Activated CD4-positive, alpha-beta T cell treated with anti-CD3 and anti-CD28 coated beads, Interleukin-2, amount 10 ng/mL, durations not matched to agents 24 days and 14 days (primary cell): ENCODE data around the gene GORASP2. TPM values are rescaled to one million over a fixed set of nuclear protein-coding genes. Genes with fewer than 3 reads are reported as not detected.
A peak's percentile ranks its signal among the peaks of the same experiment; 100 is the strongest.
"Not testable (repeated sequence)": the region's sequence is repeated elsewhere in the genome, so short reads cannot be mapped to it uniquely, and the experiment has no call there.

Source experiments
- DNase-seq: peaks from one replicate; pipeline ENCODE4 v3.0.0; 2022
- H3K27ac Mint-ChIP-seq: one replicate; pipeline ENCODE4 v1.8.0; 2022; ENCODE audit warnings: mild to moderate bottlenecking, mixed read lengths
- H3K27me3 Mint-ChIP-seq: one replicate; pipeline ENCODE4 v1.8.0; 2022; ENCODE audit warnings: mixed read lengths
- H3K36me3 Mint-ChIP-seq: one replicate; pipeline ENCODE4 v1.8.0; 2022; ENCODE audit warnings: low read depth, mild to moderate bottlenecking, mixed read lengths
- H3K4me1 Mint-ChIP-seq: one replicate; pipeline ENCODE4 v1.8.0; 2021; ENCODE audit warnings: mixed read lengths
- H3K4me3 Mint-ChIP-seq: one replicate; pipeline ENCODE4 v1.8.0; 2022; ENCODE audit warnings: mild to moderate bottlenecking, moderate library complexity, mixed read lengths
- H3K9me3 Mint-ChIP-seq: one replicate; pipeline ENCODE4 v1.8.0; 2021; ENCODE audit warnings: mixed read lengths
- intact Hi-C: fragments of 100-400 bp; cut with micrococcal nuclease; formaldehyde crosslinking; loops from one replicate; pipeline ENCODE4 v1.15.1; 2023
- total RNA-seq: library from RNA; stranded (reverse); gene quantifications from 2 replicates; pipeline ENCODE4 v1.2.3, GENCODE V29; 2022

GORASP2 gene
- total RNA-seq, 1 donor from 2014 or later = 93.0 TPM

DNA sequence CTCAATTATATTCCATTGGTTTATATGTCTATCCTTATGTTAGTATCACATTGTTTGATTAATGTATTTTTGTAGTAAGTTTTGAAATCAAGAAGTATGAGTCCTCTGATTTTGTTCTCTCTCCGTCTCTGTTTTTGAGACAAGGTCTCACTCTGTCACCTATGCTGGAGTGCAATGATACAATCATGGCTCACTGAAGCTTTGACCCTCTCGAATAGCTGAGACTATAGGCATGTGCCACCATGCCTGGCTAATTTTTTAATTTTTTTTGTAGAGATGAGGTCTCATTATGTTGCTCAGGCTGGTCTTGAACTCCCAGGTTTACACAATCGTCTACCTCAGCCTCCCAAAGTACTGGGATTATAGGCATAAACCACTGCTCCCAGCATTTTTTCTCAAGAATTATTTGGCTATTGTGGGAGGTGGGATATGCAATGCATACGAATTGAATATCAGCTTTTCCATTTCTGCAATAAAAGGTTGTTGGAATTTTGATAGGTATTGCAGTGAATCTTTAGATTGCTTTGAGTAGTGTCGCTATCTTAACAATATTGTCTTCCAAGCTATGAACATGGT is 17.7 kb upstream of the GORASP2 start:
- Mint-ChIP-seq H3K27ac (no peak overlapping the region), H3K4me1 (no peaks in the 10 kb centered on the region), H3K4me3 (no peak overlapping the region), H3K27me3 (peaks cover 5% of the 10 kb centered on the region), H3K36me3 (no peaks in the 10 kb centered on the region), H3K9me3 (peaks cover 30% of the 10 kb centered on the region)
- no peak for DNase-seq
- intact Hi-C loops = no loop called here

DNA sequence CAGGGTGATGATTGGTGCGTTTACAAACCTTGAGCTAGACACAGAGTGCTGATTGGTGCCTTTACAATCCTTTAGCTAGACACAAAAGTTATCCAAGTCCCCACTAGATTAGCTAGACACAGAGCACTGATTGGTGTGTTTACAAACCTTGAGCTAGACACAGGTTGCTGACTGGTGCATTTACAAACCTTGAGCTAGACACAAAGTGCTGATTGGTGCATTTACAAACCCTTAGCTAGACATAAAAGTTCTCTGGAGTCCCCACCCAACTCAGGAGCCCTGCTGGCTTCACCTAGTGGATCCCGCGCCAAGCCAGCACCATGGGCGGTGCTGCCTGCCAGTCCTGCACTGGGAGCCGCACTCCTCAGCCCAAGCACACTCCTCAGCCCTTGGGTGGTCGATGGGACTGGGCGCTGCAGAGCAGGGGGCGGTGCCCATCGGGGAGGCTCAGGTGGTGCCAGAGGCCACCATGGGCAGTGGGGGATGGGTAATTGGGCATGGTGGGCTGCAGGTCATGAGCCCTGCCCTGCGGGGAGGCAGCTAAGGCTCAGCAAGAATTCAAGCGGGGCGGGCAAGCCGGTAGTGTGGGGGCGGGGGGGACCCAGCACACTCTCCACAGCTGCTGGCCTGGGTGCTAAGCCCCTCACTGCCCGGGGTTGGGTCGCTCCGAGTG is 13.9 kb upstream of the GORASP2 start:
- peaks cover 39% of the 10 kb centered on the region for H3K9me3 Mint-ChIP-seq
- H3K36me3 Mint-ChIP-seq, H3K4me3 Mint-ChIP-seq, intact Hi-C loops, H3K27ac Mint-ChIP-seq, H3K27me3 Mint-ChIP-seq, DNase-seq, H3K4me1 Mint-ChIP-seq: not testable (repeated sequence)

DNA sequence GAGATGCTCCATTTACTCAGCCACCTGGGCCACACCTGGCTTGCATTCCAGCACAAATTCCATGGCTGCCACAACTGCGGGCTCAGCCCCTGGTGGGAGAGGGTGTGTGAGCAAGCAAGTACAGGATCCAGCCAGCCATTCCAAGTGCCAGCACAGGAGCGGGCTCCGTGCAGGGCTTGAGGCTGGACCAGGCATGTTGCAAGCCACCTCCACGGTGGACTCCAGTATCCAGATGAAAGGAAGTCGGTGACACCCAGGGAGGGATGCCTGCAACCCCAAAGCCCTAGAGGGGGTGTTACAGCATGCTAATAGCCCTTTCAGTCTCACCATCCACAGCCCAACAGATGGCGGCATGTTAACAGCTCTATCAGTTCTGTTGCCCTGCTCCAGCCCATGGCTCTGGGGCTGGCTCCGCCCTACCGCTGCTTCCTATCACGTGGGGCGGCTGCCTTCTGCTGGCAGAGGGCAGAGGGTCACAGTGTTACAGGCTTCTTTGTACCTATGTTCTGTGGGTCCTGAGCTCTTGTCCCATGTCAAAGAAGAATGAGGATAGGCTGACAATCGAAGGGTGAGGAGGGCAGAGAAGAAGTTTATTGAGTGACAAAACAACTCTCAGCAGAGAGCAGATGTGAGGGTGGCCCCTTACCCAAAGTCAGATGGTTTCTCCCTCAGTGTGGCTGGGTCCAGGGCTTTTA is 11.7 kb upstream of the GORASP2 start:
- no peaks in the 10 kb centered on the region for H3K27me3 Mint-ChIP-seq

GRCh38 chr2:170917957-170918356 is 11.1 kb upstream of the GORASP2 start:
- H3K27me3 Mint-ChIP-seq = no peaks in the 10 kb centered on the region
- intact Hi-C loops = no loop called here
- H3K27ac Mint-ChIP-seq = no peak overlapping the region
- DNase-seq = no peak
- peaks cover 2% of the 10 kb centered on the region for H3K36me3 Mint-ChIP-seq
- H3K4me3 Mint-ChIP-seq = no peak overlapping the region
- H3K4me1 Mint-ChIP-seq = no peaks in the 10 kb centered on the region
- H3K9me3 Mint-ChIP-seq = peaks cover 33% of the 10 kb centered on the region

More for the DNA sequence above, 11.7 kb upstream of the GORASP2 start:
- DNase-seq = no peak
- Mint-ChIP-seq H3K4me1 (no peaks in the 10 kb centered on the region), H3K36me3 (peaks cover 2% of the 10 kb centered on the region), H3K9me3 (peaks cover 36% of the 10 kb centered on the region), H3K4me3 (no peak overlapping the region), H3K27ac (no peak overlapping the region)
- intact Hi-C loops = no loop called here

GRCh38 chr2:170921873-170922272 is 7.2 kb upstream of the GORASP2 start:
- not testable (repeated sequence) for H3K27me3 Mint-ChIP-seq

GRCh38 chr2:170922634-170923494 is 6.2 kb upstream of the GORASP2 start:
- H3K4me1 Mint-ChIP-seq = peaks cover 7% of the 10 kb centered on the region
- peaks cover 14% of the 10 kb centered on the region for H3K9me3 Mint-ChIP-seq
- intact Hi-C loops = loop anchor here (10.0 kb wide), 1 partner anchor 1512 kb away; no protein-coding TSS in a partner anchor
- no peak overlapping the region for H3K4me3 Mint-ChIP-seq
- no peak overlapping the region for H3K27ac Mint-ChIP-seq
- H3K36me3 Mint-ChIP-seq = peaks cover 5% of the 10 kb centered on the region
- no peak for DNase-seq
- H3K27me3 Mint-ChIP-seq = no peaks in the 10 kb centered on the region

More at GRCh38 chr2:170921873-170922272, 7.2 kb upstream of the GORASP2 start:
- peaks cover 15% of the 10 kb centered on the region for H3K9me3 Mint-ChIP-seq
- intact Hi-C loops = loop anchor here (10.0 kb wide), 1 partner anchor 1513 kb away; no protein-coding TSS in a partner anchor
- not testable (repeated sequence) for H3K4me3 Mint-ChIP-seq, DNase-seq, H3K4me1 Mint-ChIP-seq, H3K36me3 Mint-ChIP-seq, H3K27ac Mint-ChIP-seq

DNA sequence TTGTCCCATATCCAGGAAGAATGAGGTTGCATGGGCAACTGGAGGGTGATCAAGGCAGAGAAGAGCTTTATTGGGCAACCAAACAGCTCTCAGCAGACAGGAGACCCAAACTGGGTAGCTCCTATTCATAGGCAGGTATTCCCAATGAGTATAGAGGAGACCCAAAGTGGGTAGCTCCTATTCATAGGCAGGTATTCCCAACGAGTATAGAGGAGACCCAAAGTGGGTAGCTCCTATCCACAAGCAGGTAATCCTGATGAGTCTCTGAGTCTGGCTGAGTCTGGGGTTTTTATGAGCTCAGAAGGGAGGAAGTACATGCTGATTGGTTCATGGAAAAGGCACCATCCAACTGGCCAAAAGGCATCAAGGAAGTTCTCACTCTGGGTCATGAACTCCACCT is 5.3 kb upstream of the GORASP2 start:
- peaks cover 8% of the 10 kb centered on the region for H3K9me3 Mint-ChIP-seq
- no peak for DNase-seq
- H3K4me3 Mint-ChIP-seq = no peak overlapping the region
- peaks cover 14% of the 10 kb centered on the region for H3K4me1 Mint-ChIP-seq
- peaks cover 5% of the 10 kb centered on the region for H3K36me3 Mint-ChIP-seq
- intact Hi-C loops = loop anchor here (10.0 kb wide), 1 partner anchor 1511 kb away; no protein-coding TSS in a partner anchor
- H3K27ac Mint-ChIP-seq = no peak overlapping the region
- no peaks in the 10 kb centered on the region for H3K27me3 Mint-ChIP-seq

DNA sequence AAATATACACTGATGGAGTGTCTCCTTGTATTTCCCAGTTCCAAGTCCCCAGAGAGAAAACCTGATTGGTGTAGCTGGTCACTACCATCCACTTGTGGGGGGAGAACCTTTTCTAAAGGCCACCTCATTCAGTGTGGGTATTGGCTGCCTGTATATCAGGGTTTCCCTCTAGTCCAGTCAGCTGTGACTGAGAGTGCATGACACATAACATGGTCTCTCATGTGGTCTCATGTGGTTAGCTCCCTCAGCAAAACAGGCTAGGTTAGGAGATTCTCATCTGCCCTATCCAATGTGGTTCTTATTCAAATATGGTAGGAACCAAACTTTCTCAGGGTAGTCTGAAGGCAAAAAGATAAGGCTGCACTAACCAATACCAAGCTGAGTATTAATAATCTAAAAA is 4.1 kb upstream of the GORASP2 start:
- no peak for DNase-seq
- Mint-ChIP-seq H3K4me3 (no peak overlapping the region), H3K36me3 (peaks cover 9% of the 10 kb centered on the region), H3K9me3 (peaks cover 4% of the 10 kb centered on the region), H3K27me3 (no peaks in the 10 kb centered on the region), H3K27ac (no peak overlapping the region), H3K4me1 (peaks cover 14% of the 10 kb centered on the region)
- intact Hi-C loops = loop anchor here (5.0 to 10.0 kb wide), 4 partner anchors 48 to 1510 kb away; partner anchors contain the start of gene DYNC1I2

DNA sequence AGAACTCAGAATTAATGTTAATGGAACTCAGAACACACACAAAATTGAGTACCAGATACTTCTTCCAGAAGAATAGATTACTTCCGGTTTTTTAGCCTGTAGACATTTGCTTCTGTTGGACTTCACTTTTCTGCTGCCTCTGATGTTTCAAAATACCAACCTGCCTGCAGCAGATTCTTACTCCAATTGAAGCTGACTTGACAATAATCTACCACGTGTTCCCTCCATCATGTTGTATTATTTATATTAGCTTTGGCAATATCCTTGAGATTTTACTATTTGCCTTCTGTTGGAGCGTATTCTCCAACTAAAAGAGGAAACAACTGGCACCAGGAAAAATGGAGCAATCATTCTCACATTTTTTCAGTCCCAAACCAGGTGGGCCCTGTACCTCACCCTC is 3.1 kb upstream of the GORASP2 start:
- no peaks in the 10 kb centered on the region for H3K27me3 Mint-ChIP-seq
- intact Hi-C loops = loop anchor here (5.0 to 10.0 kb wide), 4 partner anchors 49 to 1509 kb away; partner anchors contain the start of gene DYNC1I2
- H3K4me1 Mint-ChIP-seq = peaks cover 21% of the 10 kb centered on the region
- no peak overlapping the region for H3K4me3 Mint-ChIP-seq
- peaks cover 10% of the 10 kb centered on the region for H3K36me3 Mint-ChIP-seq
- peaks cover 4% of the 10 kb centered on the region for H3K9me3 Mint-ChIP-seq
- DNase-seq = no peak
- no peak overlapping the region for H3K27ac Mint-ChIP-seq

GRCh38 chr2:170926743-170927297 is 2.2 kb upstream of the GORASP2 start:
- no peaks in the 10 kb centered on the region for H3K27me3 Mint-ChIP-seq
- peaks cover 26% of the 10 kb centered on the region for H3K4me1 Mint-ChIP-seq
- intact Hi-C loops = loop anchor here (5.0 to 10.0 kb wide), 4 partner anchors 50 to 1508 kb away; partner anchors contain the start of gene DYNC1I2
- no peak for DNase-seq
- peaks cover 4% of the 10 kb centered on the region for H3K9me3 Mint-ChIP-seq
- H3K36me3 Mint-ChIP-seq = peaks cover 13% of the 10 kb centered on the region
- no peak overlapping the region for H3K4me3 Mint-ChIP-seq
- H3K27ac Mint-ChIP-seq = no peak overlapping the region

DNA sequence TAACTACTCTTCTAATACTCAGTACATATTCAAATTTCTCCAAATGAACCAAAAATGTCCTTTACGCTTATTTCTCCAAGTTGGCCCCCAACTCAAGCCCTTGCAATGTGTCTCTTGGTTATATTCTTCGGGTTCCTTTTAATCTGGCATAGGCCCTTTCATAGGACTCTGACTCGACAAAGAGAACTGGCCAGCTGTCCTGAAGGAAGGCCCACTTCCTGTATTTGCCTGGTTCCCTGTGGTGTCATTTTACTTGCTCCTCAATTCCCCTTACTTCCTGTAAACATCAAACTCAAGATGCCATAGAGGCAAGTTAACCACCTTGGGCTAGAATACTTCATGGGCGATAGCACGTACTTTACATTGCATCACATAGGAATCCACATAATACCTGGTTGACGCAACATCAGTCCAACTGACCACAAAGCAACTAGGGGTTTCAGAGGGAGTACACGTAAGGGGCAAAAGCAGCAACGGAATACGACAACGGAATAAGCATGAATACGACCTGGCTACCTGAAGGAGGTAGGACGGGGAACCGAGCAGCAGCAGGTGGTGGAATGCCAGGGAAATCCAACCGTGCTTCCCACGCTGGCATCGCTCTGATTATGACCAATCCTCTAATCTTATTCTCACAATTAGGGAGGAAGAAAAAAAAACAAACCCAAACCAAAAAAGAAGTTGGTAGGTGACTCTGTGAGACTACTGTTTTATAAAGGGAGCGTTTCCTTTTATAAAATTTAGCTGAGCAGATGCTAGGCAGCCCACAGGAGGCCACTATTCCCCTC is 823 bp upstream of the GORASP2 start:
- Mint-ChIP-seq H3K27me3 (no peaks in the 10 kb centered on the region), H3K4me1 (peaks cover 30% of the 10 kb centered on the region), H3K36me3 (peaks cover 13% of the 10 kb centered on the region), H3K4me3 (peak overlapping the region; percentile 92), H3K9me3 (peaks cover 4% of the 10 kb centered on the region), H3K27ac (peak overlapping the region; percentile 97)
- peak; percentile 68 for DNase-seq
- intact Hi-C loops = loop anchor here (2.0 to 10.0 kb wide), 6 partner anchors 51 to 1629 kb away; partner anchors contain the start of genes DYNC1I2 and PDK1

GRCh38 chr2:170929686-170930050 is 615 bp downstream of the GORASP2 start:
- Mint-ChIP-seq H3K9me3 (peaks cover 4% of the 10 kb centered on the region), H3K4me1 (peaks cover 32% of the 10 kb centered on the region), H3K36me3 (peaks cover 16% of the 10 kb centered on the region), H3K27me3 (no peaks in the 10 kb centered on the region), H3K27ac (peak overlapping the region; percentile 91), H3K4me3 (peak overlapping the region; percentile 92)
- intact Hi-C loops = loop anchor here (1.0 to 10.0 kb wide), 10 partner anchors 44 to 1627 kb away; partner anchors contain the start of genes DCAF17, DYNC1I2, PDK1 and TLK1
- peak; percentile 85 for DNase-seq
